Left renal cortex interstitium (tissue), 4 donors: ENCODE results near the gene ATP2B2. TPM values are rescaled to one million over a fixed set of nuclear protein-coding genes. Genes with fewer than 3 reads are reported as not detected.

Experiments
- DNase-seq, 4 donors: peaks; one replicate each; pipeline ENCODE4 v3.0.0-alpha.2; 2013; ENCODE audit warnings: low read depth in 4 of 4, low spot score in 2 of 4, missing footprints in 1 of 4
- polyA plus RNA-seq, 4 donors: library from polyadenylated mRNA; unstranded; fragments of 120-200 nt; gene quantifications; one replicate each; pipeline ENCODE4 v1.2.1, GENCODE V29; 2013; ENCODE audit not compliant: insufficient read length in 4 of 4

The ATP2B2 gene
- polyA plus RNA-seq, 4 donors = 0.33 to 0.65 (median 0.52) TPM

DNA sequence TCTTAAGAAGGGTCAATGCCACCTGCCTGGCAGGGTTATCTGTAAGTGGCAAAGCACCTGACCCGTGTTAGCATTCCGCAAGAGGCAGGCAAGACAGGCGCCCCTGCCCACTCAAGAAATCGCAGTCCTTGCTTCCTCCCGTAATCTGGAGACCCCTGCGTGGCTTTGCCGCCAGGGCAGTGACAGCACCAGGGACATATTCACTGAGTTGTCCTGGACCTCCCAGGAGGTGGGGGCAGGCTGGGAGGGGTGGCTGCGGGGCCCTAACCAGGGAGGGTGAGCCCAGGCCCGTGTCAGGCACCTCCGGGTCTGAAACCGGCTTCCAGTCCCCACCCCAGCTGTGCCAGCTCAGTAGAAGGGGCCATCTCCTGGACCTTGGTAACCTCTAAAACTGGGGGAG is 168.6 kb downstream of the ATP2B2 start:
- no peak for DNase-seq

DNA sequence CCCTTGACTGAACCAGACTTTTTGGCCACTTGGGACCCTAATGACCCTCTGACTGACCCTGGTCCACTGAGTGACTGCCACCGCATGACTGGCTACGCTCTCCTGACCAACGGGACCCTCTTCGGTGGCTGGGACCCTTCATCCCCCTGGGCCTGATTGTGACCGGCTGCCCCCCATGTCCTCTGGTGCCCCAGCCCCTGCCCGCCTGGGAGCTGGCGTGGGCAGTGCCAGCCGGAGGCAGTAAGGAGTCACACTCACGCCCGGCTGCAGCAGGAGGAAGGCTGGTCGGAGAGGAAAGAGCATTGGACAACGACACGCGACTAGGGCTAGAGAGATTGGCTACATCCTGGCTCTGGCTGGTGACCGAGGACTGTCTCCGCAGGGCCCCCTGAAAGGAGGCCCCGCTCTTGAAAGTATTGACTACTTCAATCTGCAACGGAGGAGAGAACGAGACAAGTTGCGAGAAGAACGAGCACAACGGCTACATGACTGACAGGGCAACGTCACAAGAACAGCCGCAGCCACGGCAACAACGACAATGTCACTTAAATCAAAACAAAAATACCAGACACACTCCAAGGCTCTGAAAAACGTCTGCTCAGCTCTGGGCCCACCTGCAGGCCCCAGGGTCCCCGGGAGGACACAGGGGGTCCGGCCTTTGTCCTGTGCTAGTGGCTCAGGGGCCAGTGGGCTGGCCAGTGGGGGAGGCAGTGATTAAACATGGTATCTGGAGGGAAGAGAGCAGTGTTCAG is 169.3 kb downstream of the ATP2B2 start:
- DNase-seq = no peak

GRCh38 chr3:10335190-10335738 is 170.1 kb downstream of the ATP2B2 start:
- DNase-seq = no peak

DNA sequence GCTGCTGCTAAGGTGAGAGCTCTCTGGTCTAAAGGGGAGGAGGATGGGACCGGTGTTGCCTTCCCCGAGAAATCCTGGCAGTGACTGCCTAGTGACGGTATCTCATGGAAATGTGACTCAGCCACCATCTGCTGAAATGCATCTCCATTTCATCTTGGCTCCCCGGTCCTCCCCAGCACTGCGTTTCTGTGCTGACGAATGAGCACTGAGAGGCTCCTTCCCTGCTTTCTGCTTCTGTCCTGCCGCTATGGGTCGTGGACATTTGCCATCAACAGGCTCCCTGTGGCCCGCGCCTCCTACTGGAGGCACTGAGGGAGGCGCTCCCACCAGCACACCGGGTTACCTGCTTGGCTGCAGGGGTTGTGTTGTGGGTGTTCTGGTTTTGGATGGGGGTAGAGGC is 170.9 kb downstream of the ATP2B2 start:
- DNase-seq = no peak

- no peak for DNase-seq
Observed at GRCh38 chr3:10334042-10334441, 171.3 kb downstream of the ATP2B2 start.

DNA sequence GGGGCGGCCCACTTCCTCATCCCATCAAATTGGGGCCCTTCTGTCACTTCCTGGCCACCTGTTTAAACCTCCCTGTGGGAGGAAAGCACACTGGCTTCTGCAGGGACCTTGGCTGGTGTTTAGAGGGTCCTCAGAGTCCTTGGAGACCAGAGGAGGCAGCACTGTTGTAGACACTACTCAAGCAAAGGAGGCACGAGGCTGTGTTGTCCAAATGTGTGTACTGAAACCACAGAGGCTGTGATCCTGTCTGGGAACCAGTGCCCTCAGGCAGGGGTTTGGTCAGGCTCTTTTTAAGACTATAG is 172.1 kb downstream of the ATP2B2 start:
- DNase-seq = no peak

DNA sequence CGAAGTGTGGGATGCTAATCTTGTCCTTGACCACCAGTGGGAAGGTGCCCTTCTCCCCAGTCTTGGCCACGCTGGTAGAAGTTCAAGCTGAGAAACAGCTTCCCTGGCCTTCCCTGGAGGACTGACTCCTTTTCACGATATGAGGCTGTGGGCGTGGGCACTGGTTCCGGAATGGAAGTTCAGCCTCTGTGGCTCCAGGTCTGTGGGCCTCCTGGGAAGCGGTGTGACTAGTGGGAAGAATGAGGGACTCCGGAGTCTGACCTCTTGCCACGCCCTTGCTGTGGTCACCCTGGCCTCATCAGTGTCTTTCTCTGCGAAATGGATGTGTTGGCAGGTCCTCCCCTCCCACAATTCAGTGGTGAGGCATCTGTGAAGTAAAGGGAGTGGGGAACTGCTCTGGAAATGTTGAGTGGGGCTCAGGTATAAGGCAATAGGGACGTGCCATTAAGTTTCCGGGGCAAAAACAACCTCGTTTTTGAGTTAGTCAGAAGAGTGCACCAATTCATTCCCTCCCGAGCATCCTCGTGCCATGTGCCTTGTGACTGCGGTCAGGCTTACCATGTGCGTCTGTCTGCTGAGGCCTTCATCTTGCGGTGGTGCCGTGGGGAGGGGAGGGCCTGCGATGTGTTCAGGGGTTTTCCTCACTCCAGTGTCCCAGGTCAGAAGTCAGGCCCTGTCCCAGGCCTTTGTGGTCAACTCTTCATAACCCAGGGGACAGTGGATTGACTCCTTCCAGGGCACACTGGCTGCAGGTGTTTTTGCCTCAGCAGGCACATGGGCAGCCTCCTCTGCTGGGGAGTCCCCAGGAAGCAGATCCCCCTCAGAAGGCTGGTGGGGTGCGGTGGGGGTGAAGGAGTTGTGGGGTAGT is 172.7 kb downstream of the ATP2B2 start:
- DNase-seq = no peak

- no peak for DNase-seq
Observed at GRCh38 chr3:10331320-10331719, 174.1 kb downstream of the ATP2B2 start.

GRCh38 chr3:10330319-10330718 is 175.1 kb downstream of the ATP2B2 start:
- no peak for DNase-seq

DNA sequence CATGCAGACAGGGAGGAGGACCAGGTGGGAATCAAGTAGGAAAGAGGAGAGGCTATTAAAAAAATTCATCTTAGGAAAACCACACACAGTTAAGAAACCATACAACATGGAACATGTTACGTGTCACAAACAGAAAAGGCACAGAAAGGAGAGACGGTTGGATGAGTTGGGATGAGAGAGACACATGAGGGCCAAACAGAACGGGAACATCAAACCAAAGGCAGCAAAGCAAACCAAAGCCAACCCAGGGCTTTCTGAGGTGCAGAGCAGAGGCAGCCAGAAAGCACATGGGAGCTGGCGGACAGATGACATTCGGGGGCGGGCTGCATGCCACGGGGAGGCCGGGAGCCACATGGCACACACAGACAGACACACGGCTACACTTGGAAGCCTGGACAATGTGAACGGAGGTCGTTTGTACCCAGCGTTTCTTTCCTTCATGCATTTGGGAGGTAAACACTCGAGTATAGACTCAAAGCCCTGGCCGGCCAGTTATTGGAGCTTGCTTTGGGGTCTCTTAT is 175.8 kb downstream of the ATP2B2 start:
- no peak for DNase-seq

DNA sequence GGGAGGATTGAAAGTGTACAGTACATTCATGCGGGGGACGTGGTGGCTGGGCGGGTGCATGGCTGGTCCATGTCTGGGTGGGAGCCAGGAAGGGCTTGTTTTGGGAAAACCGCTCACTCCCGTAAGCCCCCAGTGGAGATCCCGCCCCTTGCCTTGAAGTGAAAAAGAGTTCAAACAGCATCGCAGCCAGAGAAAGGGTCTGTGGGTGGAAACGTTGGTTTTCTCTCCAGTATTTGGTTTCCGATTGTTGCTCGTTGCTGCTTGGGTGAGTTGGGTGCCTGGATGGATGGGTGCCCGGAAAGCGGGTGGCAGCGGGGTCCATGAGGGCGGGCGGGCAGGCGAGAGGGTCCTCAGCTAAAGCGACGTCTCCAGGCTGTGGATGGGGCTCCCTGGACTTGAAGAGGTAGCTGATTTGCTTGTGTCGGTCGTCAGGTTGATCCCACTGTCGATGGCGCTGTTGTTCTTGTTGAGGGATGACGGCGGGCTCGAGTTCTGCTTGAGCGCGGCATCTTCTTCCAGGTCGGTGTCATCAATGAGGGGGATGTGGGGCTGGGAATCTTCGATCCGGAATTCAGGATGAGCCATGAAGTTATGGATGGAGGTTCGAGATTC is 176.8 kb downstream of the ATP2B2 start:
- DNase-seq = no peak

DNA sequence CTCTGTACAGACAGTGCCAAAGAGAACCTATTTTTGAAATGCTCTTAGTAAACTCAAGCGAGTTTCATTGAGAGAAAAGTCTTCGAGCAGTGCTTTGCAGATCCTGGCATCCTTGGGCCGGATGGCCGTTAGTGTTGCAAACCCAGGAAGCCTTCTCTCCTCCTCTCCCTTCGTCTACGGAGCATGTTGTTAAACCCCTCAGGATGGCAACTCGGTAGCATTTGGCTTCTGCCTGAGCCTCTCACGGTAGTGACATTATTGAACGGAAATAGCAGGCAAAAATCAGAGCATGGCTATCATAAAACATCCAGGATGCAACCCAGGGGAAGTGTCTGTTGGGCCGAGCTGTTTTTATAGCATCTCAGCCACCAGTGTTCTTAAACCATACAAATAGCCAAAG is 177.8 kb downstream of the ATP2B2 start:
- DNase-seq = no peak

DNA sequence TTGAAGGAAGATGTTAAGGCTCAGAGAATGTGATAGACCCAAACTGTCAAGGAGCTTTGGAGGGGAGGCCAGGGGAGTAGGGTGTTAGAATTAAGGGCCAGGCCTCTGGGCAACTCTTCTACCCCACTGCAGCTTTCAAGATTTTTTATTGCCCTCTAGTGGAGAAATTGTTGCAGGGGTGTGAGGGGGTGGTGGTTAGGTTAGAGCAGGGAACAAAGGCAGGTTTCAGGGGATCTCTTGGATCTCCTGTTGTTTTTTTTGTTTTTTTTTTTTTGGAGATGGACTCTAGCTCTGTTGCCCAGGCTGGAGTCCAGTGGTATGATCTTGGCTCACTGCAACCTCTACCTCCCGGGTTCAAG is 183.1 kb downstream of the ATP2B2 start:
- DNase-seq = no peak

GRCh38 chr3:10321630-10322351 is 183.6 kb downstream of the ATP2B2 start:
- DNase-seq = no peak

DNA sequence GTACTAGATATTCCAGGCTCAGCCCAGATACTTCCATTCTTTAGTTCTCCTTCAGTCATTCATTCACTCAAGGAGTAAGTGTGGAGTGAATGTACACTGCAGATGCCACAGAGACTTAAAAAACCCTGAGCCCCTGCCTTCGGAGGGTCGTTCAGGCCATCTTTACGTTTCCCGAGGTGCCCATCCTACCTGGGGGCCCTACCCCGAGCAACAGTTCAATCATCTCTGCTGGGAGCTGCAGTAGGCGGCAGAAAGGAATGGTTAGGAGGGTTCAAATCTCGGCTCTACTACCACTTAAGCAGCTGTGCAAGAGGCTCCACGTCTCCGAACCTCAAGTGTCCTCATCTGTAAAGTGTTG is 185.1 kb downstream of the ATP2B2 start:
- DNase-seq = no peak

DNA sequence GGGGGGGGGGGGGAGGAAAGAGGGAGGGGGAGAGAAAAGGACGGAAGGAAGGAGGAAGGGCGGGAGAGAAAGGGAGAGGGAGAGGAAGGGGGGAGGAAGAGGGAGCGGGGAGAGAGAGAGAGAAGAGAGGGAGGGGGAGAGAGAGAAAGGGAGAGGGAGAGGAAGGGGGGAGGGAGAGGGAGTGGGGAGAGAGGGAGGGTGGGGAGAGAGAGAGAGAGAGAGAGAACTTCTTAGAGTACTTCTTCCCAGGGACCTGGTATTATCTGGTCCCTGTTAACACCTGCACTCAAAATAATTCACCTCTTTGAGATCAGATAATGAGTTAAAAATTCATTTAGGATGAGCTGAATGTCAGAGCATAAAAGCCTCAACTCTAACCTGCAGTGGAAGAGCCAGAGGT is 185.6 kb downstream of the ATP2B2 start:
- no peak for DNase-seq

- no peak for DNase-seq
Observed at GRCh38 chr3:10319251-10319650, 186.1 kb downstream of the ATP2B2 start.

GRCh38 chr3:10317961-10318350 is 187.4 kb downstream of the ATP2B2 start:
- no peak for DNase-seq

GRCh38 chr3:10317311-10317960 is 187.9 kb downstream of the ATP2B2 start:
- DNase-seq = no peak

GRCh38 chr3:10315771-10316344 is 189.5 kb downstream of the ATP2B2 start:
- DNase-seq = no peak
